Measurements from ENCODE around the gene NRG3.
"Not testable (repeated sequence)": the region's sequence is repeated elsewhere in the genome, so short reads cannot be mapped to it uniquely, and the experiment has no call there.

The NRG3 gene

GRCh38 chr10:82960421-82961060 is 1085.5 kb downstream of the NRG3 start:
- ATAC-seq (replicated peaks); H3K9me3 Mint-ChIP-seq; H3K4me1 Mint-ChIP-seq; H3K27me3 Mint-ChIP-seq; H3K27ac Mint-ChIP-seq; H3K4me3 Mint-ChIP-seq; H3K36me3 Mint-ChIP-seq; DNase-seq: not testable (repeated sequence)

GRCh38 chr10:82961864-82962263 is 1086.9 kb downstream of the NRG3 start:
- ATAC-seq (replicated peaks) = no peak
- no peaks in the 10 kb centered on the region for H3K4me1 Mint-ChIP-seq

GRCh38 chr10:82966130-82966529 is 1091.1 kb downstream of the NRG3 start:
- ATAC-seq (replicated peaks) = no peak
- H3K27ac Mint-ChIP-seq = no peak overlapping the region
- no peak overlapping the region for H3K4me3 Mint-ChIP-seq
- H3K27me3 Mint-ChIP-seq = no peaks in the 10 kb centered on the region
- H3K4me1 Mint-ChIP-seq = no peaks in the 10 kb centered on the region
- H3K36me3 Mint-ChIP-seq = no peaks in the 10 kb centered on the region
- peaks cover 0 to 4% of the 10 kb centered on the region in 2 donors for H3K9me3 Mint-ChIP-seq
- DNase-seq = no peak

More at GRCh38 chr10:82961864-82962263, 1086.9 kb downstream of the NRG3 start:
- Mint-ChIP-seq H3K27ac (no peak overlapping the region), H3K27me3 (no peaks in the 10 kb centered on the region), H3K4me3 (no peak overlapping the region), H3K9me3 (peaks cover 0 to 4% of the 10 kb centered on the region in 2 donors), H3K36me3 (no peaks in the 10 kb centered on the region)
- no peak for DNase-seq

DNA sequence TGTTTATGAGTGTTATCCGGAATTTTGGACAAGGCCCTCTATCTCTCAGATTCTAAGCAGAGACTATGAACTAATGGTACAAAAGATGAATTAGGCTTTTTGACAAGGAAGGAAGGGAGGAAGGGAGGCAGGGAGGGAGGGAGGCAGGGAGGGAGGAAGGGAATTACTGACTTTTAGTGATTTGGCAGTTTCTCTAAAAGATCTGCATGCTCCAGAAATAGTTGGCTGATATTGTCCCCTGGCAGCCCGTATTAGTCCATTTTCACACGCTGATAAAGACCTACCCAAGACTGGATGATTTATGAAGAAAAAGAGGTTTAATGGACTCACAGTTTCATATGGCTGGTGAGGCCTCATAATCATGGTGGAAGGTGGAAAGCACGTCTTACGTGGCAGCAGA is 1093.5 kb downstream of the NRG3 start:
- ATAC-seq (replicated peaks) (no peak), DNase-seq (no peak)
- Mint-ChIP-seq H3K36me3 (no peaks in the 10 kb centered on the region), H3K9me3 (peaks cover 0 to 4% of the 10 kb centered on the region in 2 donors), H3K27ac (no peak overlapping the region), H3K4me3 (no peak overlapping the region), H3K4me1 (no peaks in the 10 kb centered on the region), H3K27me3 (no peaks in the 10 kb centered on the region)

GRCh38 chr10:82969405-82969804 is 1094.4 kb downstream of the NRG3 start:
- Mint-ChIP-seq H3K27ac (no peak overlapping the region), H3K27me3 (no peaks in the 10 kb centered on the region), H3K36me3 (no peaks in the 10 kb centered on the region), H3K4me1 (no peaks in the 10 kb centered on the region), H3K4me3 (no peak overlapping the region), H3K9me3 (peaks cover 0 to 4% of the 10 kb centered on the region in 2 donors)
- ATAC-seq (replicated peaks) (no peak), DNase-seq (no peak)

DNA sequence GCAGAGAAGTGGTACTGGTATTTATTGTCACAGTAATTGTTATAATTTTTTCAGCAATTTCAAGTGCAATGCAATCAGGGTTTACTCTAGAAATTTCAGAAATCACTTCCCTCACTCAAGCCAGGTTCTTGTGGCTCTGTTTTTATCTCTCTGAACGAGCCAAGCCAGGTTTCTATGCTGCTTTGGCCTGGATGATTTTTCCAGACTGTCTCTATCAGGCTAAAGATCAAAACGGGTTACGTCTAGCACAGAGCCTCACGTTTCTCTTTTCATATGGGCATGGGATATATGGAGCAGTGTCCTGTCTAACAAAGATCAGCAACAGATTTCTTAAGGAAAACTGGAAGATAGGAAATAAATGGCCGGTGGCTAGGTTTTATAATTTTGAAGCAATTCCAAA is 1105.3 kb downstream of the NRG3 start:
- H3K36me3 Mint-ChIP-seq = no peaks in the 10 kb centered on the region
- no peak overlapping the region for H3K4me3 Mint-ChIP-seq
- no peaks in the 10 kb centered on the region for H3K4me1 Mint-ChIP-seq
- H3K27me3 Mint-ChIP-seq = no peaks in the 10 kb centered on the region
- no peak for DNase-seq
- H3K27ac Mint-ChIP-seq = no peak overlapping the region
- peaks cover 1 to 2% of the 10 kb centered on the region in 2 donors for H3K9me3 Mint-ChIP-seq
- ATAC-seq (replicated peaks) = no peak

GRCh38 chr10:82981137-82981723 is 1106.2 kb downstream of the NRG3 start:
- H3K9me3 Mint-ChIP-seq = peaks cover 2 to 3% of the 10 kb centered on the region in 2 donors
- ATAC-seq (replicated peaks) (no peak), DNase-seq (no peak)
- no peak overlapping the region for H3K4me3 Mint-ChIP-seq
- no peak overlapping the region for H3K27ac Mint-ChIP-seq
- H3K4me1 Mint-ChIP-seq = no peaks in the 10 kb centered on the region
- H3K36me3 Mint-ChIP-seq = no peaks in the 10 kb centered on the region
- no peaks in the 10 kb centered on the region for H3K27me3 Mint-ChIP-seq

DNA sequence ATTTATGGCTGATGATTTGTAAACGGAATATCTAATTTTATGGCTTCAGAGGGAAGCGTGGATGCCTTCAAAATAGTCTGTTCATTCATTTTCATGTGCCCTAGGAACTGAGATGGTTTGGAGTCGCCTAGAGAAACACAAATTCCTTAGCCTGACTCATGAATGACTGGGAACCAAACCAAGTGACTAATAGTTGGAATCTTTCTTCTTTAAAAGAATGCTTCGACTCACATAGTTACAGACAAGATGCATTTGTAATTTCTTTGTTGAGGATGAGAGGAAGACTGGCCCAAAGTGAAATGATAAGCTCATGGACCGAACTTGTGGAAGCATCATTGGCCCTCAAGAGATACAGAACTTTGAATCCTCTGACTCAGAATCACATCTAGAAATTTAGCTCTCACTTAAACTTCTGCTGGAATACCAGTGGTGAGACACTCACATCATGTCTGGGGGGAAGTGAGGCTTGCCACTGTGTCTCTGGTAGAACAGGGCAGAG is 1107.2 kb downstream of the NRG3 start:
- no peaks in the 10 kb centered on the region for H3K27me3 Mint-ChIP-seq
- H3K4me3 Mint-ChIP-seq = no peak overlapping the region
- DNase-seq (no peak), ATAC-seq (replicated peaks) (no peak)
- H3K36me3 Mint-ChIP-seq = no peaks in the 10 kb centered on the region
- no peak overlapping the region for H3K27ac Mint-ChIP-seq
- H3K4me1 Mint-ChIP-seq = no peaks in the 10 kb centered on the region
- peaks cover 2 to 3% of the 10 kb centered on the region in 2 donors for H3K9me3 Mint-ChIP-seq

- no peak for DNase-seq
- no peak for ATAC-seq (replicated peaks)
- H3K9me3 Mint-ChIP-seq = peaks cover 1 to 2% of the 10 kb centered on the region in 2 donors
These were observed 1111.2 kb downstream of the NRG3 start for GRCh38 chr10:82986216-82986615.

DNA sequence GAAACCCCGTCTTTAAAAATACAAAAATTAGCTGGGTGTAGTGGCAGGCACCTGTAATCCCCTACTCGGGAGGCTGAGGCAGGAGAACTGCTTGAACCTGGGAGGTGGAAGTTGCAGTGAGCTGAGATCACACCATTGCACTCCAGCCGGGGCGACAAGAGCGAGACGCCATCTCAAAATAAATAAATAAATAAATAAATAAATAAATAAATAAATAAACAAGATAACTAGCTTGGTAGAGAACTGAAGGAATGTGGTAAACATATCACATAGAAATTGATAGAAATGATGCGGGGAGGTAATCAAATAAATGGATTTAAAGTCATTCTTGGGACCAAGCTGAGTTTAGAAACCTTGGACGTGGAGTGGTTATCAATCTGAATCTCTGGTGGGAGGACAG is 1131.5 kb downstream of the NRG3 start:
- H3K36me3 Mint-ChIP-seq, H3K9me3 Mint-ChIP-seq: not testable (repeated sequence)

More at GRCh38 chr10:82986216-82986615, 1111.2 kb downstream of the NRG3 start:
- no peaks in the 10 kb centered on the region for H3K4me1 Mint-ChIP-seq
- H3K27me3 Mint-ChIP-seq = no peaks in the 10 kb centered on the region
- no peaks in the 10 kb centered on the region for H3K36me3 Mint-ChIP-seq
- H3K27ac Mint-ChIP-seq = no peak overlapping the region
- no peak overlapping the region for H3K4me3 Mint-ChIP-seq

DNA sequence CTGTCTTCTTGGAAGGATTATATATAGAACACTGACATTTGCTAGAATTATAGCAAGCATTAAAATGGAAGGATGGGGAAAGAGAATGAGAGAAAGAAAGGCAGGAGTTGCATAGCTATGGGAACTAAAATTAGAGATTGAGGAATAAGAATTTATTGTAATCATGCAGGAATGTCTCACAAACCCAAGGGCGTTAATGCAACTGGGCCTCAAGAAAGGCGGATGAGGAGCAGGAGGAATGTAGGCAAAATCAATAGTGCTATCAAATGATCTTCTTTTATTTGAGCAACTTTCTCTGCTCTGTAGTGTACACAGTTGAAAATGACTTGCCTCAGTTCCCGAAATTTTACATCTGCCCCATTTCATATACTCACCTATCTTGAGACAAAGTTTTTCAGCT is 1132.5 kb downstream of the NRG3 start:
- no peaks in the 10 kb centered on the region for H3K36me3 Mint-ChIP-seq
- no peak overlapping the region for H3K27ac Mint-ChIP-seq
- no peaks in the 10 kb centered on the region for H3K27me3 Mint-ChIP-seq
- no peaks in the 10 kb centered on the region for H3K4me1 Mint-ChIP-seq
- no peak overlapping the region for H3K4me3 Mint-ChIP-seq
- no peak for DNase-seq
- ATAC-seq (replicated peaks) = no peak
- H3K9me3 Mint-ChIP-seq = no peaks in the 10 kb centered on the region

More for the DNA sequence above, 1131.5 kb downstream of the NRG3 start:
- H3K27me3 Mint-ChIP-seq; H3K4me3 Mint-ChIP-seq; H3K27ac Mint-ChIP-seq; DNase-seq; ATAC-seq (replicated peaks); H3K4me1 Mint-ChIP-seq: not testable (repeated sequence)

- Mint-ChIP-seq H3K4me1 (no peaks in the 10 kb centered on the region), H3K36me3 (no peaks in the 10 kb centered on the region), H3K9me3 (no peaks in the 10 kb centered on the region), H3K27ac (no peak overlapping the region), H3K27me3 (no peaks in the 10 kb centered on the region), H3K4me3 (no peak overlapping the region)
- ATAC-seq (replicated peaks) (no peak), DNase-seq (no peak)
These were observed 1137.9 kb downstream of the NRG3 start for GRCh38 chr10:83012866-83013265.

DNA sequence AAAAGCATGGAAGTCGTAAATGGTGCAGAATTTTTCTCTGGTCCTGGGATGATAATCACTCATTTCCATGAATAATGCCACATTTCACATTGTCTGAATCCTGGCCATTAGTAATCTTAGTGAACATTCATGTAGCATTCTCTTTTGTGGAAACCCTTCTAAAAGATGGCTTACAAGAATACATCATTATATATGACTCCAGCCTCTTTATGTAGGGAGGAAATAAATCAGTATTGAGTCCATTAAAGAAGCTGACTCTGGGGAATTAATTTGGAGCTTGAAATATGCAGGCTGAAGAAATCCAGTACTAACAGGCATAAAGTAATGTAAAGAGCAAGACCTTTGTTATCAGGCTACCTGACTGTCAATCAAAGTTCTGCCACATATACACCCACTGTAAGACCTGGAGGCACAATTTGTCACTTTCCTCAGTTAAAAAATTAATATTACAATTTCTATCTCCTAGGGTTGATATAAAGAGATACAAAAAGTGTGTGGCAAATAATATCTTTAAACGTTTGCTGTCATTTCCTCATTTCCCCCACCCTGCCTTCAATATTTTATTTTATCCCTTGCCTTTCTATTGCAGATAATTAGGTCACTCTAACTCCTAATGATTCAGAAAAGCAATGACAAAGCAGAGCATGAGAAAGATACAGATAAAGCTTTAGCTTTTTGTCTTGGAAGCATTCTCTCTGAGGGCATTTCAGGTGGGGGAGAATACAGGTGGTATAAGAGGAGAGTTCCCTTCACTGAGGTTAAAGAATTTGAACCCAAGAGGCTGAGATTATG is 1142.3 kb downstream of the NRG3 start:
- ATAC-seq (replicated peaks) = no peak

GRCh38 chr10:83023662-83024061 is 1148.7 kb downstream of the NRG3 start:
- Mint-ChIP-seq H3K27me3 (no peaks in the 10 kb centered on the region), H3K27ac (no peak overlapping the region), H3K9me3 (peaks cover 9 to 12% of the 10 kb centered on the region in 2 donors), H3K4me1 (no peaks in the 10 kb centered on the region), H3K4me3 (no peak overlapping the region), H3K36me3 (no peaks in the 10 kb centered on the region)
- DNase-seq = no peak
- no peak for ATAC-seq (replicated peaks)

More for the DNA sequence above, 1142.3 kb downstream of the NRG3 start:
- Mint-ChIP-seq H3K9me3 (peaks cover 5 to 9% of the 10 kb centered on the region in 2 donors), H3K4me1 (no peaks in the 10 kb centered on the region), H3K4me3 (no peak overlapping the region), H3K27ac (no peak overlapping the region), H3K27me3 (no peaks in the 10 kb centered on the region), H3K36me3 (no peaks in the 10 kb centered on the region)
- DNase-seq = no peak
